ENCODE measurements around the gene PTPRN2.
"Not testable (repeated sequence)": the region's sequence is repeated elsewhere in the genome, so short reads cannot be mapped to it uniquely, and the experiment has no call there.

The PTPRN2 gene

DNA sequence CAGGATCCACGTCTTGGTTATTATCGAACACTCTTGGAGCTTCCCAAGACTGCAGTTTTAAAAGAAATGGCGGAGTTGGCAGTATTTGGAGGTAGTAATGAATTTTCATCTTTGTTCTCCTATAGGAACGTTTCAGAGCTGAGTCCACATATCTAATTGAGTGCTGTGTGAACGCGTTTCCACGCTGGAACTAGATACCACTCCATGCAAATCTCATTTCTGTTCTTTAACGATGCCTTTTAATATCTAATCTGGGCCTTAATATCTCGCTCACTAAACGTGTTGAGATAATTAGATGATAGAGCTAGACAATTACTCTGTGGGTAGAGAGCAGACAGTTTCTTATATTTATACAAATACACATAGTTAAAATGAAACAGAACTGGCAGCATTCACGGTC is 727.2 kb downstream of the PTPRN2 start:
- no peak for DNase-seq (ENCODE audit: low spot score)

DNA sequence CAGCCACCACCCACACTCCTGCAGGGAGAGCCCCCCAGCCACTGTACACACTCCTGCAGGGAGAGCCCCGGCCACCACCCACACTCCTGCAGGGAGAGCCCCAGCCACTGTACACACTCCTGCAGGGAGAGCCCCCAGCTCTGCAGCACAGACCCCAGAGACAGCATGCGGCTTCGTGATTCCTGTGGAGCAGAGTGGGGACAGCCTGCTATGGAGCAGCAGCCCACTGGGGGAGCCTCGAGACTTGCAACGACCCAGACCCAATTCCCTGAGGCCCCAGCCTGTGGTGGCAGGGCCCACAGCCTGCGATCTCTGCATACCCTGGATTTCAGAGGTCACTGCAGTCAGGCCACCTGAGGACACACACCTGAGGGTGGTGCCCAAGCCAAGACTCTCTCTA is 727.7 kb downstream of the PTPRN2 start:
- no peak for DNase-seq (ENCODE audit: low spot score)

DNA sequence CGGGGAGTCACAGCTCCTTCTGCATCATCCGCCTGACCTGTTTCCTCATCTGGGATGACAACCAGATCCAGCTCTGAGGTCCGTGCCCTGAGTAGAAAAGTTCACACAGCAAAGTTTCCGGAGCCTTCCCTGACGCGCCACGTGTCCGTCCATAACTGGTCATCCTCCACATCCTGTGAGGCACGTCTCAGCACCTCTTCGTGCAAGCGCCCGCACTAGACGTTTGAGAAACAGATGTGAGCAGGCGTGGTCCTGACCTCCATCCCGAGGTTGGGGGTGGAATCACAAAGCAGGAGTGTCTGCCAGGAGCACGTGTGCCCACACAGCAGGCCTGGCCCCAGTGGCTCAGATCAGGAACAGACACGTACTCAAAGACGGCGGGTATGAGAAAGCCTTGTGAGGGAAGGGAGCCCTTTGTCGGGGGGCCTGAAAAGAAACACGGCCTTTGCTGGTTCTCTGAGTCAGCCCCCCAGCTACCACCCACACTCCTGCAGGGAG is 730.0 kb downstream of the PTPRN2 start:
- DNase-seq (ENCODE audit: low spot score), result no peak

DNA sequence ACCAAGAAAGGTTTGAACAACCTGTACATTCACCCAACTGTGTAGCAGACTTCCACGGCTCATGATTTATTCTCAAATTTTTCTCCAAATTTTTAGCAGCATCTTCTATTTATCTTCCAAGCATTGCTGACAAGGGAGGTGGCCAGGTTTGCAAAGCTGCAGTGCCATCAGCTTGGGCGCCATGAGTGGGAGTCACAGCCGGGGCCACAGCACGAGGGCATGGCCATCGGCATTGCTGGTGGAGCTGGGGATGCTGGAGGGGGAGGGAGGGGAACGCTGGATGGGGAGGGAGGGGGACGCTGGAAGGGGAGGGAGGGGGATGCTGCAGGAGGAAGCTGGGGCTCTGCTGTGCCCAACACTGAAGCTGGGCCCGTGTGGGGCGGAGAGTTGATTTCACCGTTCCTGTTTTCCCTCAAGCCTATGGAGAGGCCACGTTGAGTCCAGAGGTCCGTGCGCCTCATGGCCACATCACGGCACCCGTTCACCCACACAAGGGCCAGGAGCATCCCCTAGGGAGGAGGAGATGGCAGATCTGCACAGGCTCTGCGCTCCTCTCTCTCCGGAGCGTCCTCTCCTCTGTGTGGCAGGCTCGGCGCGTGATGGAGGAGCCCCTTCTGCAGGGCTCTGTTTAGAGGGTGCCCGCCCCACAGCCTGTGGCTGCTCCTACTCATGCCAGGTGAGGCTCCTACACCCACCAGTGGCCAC is 730.6 kb downstream of the PTPRN2 start:
- no peak for DNase-seq (ENCODE audit: low spot score)

DNA sequence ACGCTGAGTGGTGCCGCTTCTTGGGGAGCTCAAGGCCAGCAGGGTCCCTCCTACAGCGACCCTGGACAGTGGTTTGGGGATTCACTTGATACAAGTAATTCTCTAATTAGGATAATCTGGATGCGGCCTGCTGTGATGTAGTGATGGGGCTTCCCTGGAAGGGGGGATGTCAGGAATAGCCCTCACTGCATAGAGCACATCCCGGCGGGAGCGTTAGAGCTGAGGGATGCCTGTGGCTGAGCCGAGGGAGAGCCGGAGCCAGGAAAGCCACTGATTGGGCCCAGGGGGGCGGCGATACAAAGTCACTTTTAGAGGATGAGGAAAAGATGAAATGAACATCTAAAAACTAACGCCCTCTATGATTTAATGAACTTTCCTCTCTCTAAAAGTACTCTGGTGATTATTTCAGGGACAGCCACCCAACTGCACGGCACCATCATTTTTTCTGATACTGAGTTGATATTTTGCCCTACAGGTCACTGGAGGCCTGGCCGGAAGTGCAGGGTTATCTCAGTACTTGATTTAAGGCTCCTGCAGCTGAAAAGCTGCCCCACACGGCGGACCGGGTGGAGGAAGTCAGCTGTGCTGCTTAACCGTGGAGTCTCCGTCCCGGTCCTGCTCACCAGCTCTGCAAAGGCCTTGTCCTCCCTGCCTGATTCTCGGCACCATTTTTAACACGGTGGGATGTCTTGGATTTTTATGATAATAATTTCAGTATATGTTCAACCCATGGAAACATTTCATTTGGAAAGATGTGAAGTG is 732.0 kb downstream of the PTPRN2 start:
- DNase-seq (ENCODE audit: low spot score), result no peak

DNA sequence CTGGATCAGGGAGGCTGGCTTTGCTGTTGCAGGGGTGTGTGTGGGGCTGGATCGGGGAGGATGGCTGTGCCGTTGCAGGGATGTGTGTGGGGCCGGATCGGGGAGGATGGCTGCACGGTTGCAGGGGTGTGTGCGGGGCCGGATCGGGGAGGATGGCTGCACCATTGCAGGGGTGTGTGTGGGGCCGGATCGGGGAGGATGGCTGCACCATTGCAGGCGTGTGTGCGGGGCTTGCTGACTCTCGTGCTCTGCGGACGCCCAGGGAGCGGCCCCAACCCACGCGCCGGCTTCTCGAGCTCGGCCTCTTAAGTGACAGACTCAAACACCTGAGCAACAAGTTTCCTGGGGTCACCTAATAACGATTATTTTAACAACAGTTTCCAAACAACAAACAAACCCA is 732.6 kb downstream of the PTPRN2 start:
- DNase-seq (ENCODE audit: low spot score), result no peak

DNA sequence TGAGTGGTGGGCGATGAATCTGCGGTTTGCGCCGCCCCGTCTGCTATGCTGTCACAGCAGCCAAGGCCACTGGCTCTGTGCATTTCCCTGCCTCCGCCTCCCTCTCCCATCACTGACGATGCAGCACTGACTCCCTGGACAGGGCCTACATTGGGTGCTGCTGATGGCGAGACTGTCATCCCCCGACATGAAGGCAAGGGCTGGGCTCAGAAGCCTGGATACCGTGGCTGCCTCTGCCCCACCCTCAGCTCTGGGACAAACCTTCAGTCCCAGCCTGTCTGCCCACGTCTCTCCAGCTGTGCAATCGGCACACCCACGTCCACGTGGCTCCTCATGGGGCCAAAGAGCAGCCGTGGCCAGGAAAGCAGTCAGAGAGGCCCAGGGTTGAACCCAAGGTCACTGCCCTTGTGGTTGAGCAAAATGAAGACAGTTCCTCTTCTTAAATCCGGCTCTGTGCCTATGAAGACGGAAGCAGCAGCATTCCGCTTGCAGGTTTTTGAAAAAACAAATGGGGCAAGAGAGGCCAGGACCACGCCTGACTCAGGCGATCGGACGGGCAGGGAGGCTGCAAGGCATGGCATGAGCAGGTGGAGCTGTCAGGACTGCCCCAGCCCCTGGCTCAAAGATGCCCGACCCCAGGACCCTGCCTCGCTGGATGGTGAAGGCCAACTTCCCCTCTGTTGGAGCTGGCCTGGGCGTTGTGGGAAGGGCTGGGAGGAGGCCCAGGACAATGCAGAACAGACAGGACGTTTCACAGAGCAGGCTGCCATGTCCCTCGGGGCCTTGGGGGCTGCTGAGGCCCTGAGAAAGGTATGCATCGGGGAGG is 733.3 kb downstream of the PTPRN2 start:
- no peak for DNase-seq (ENCODE audit: low spot score)

DNA sequence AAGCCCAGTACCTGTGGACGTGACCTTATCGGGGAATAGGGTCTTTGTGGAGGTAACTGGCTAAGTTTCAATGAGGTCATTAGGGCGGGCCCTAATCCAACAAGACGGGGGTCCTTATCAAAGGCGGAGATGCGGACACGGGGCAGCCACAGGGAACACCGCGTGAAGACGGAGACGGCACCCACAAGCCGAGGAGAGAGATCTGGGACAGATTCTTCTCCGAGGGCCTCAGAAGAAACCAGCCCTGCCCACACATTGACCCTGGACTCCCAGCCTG is 733.9 kb downstream of the PTPRN2 start:
- no peak for DNase-seq (ENCODE audit: low spot score)

DNA sequence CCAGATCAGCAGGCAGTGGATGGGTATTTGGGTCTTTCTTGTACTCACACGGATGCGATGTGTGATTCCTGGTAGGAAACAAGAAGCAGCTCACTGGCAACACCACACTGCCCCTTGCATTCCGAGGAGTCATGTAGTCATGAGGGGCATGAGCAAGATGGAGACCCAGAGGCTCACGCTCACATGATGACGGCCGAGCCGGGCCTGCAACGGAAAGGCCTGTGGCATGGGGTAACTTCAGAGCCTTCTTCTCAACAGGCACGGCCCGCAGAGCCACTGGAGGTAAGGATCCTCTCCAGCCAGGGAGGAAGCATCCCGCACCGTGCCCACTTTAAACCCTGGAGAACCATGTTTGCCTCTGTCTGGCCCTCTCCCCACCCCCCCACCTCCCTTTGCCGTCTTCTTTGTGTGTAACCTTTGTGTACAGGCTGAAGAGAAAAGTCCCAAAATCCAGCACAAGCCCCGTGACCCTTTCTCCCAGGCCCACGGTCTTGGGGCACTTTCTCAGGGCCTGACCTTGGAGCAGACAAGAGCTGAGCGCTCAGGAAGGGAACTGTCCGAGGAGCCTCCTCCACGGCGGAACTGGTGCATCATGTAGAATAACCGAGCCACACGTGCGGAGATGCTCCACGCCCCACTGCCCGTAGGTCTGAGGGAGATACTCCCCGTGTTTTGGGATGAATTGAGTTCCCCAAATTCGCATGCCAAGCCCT is 734.4 kb downstream of the PTPRN2 start:
- DNase-seq (ENCODE audit: low spot score), result no peak

DNA sequence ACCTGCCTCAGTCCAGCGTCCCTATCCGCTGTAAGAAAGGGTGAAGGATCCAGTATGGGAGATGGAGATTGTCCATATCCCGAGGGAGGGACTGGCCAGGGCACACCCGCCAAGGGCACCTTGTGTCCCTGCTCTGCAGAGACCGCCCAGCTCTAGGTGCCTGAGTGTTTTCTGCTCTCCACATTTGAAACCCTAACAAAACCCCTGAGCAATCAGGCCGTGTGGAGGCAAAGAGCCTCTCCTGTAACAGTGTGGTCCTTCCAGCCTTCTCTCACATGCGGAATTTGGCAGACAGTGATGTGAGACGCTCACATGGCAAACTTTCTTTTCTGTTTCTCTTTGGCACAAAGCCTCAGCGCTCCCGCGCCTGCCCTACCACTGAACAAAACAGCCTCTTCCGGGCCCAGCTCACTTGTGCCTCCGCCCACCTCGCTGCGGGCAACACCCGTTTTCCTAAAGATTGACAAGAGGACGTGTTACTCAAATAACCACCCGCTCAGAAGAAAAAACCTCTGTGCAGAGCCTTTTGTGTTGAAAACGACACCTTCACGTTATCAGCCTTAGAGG is 736.0 kb downstream of the PTPRN2 start:
- no peak for DNase-seq (ENCODE audit: low spot score)

DNA sequence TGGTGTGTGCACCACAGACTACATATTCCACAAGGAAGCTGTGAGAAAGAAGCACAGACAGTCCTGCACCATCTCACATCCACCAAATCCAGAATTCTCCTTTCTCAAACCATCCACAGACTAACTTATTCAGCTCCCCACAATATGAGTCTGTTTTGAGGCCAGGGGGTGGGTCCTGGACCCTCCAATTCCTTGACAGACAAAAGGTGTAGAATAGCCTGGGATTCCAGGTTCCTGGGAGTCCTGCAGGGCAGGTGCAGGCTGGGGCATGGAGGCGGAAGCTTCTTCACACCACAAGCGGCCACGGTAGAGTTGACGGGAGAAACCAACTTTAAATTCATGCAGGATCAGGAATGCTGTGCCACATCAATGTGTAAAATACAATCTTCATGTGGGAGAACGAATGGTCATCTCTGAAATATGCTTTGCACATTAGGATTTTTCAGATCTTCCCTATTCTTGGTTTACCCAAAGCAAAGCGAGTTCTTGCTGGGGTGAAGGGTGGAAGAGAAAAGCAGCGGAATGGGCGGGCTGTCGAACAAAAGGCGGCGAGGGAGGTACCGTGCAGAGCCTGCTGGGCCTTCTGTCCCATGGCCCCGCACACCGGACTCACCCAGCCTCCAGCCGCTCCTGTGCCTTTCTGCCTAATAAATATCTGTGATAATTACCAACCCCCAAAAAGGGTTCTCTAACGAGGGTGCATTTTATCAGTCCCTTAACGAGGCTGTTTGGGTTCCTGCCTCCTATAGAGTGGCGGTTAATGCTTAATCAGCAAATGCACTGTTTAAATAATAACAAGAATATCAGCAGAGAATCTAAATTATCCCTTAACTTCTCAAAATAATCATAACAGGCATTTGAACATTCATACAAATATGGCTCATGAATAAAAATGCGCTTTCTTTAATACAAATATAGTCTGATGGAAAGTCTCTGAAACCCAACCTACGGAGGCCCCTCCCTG is 736.9 kb downstream of the PTPRN2 start:
- DNase-seq (ENCODE audit: low spot score), result no peak

DNA sequence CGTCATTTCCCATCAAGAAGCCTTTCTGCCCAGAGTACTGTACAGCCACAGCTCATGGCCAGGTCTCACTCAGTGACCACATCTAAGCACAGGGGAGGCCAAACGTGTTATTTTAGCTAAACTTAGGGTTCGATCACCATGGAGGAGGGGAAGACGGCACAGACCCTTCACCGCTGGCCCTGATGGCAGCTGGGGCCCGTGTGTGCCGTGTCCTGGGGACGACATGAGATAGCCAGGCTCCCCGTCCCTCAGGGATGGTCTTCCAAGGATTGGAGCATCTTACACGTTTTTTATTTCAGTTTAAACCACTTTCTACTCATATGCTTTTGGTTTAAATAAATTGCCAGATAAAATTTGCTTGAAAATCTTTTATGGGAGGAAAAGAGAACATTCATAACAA is 737.9 kb downstream of the PTPRN2 start:
- no peak for DNase-seq (ENCODE audit: low spot score)

DNA sequence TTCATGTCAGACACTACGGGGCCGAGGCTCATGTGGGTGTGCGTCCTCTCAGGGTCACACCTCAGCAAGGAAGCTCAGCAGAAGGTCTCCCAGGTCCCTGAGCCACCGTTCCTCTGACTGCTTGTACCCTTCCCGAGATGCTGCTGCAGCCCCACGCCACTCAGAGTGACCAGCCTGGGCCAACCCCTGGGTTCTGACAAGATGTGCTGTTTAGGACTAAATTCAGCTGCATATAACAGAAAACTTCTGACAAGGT is 738.4 kb downstream of the PTPRN2 start:
- DNase-seq (ENCODE audit: low spot score), result no peak

DNA sequence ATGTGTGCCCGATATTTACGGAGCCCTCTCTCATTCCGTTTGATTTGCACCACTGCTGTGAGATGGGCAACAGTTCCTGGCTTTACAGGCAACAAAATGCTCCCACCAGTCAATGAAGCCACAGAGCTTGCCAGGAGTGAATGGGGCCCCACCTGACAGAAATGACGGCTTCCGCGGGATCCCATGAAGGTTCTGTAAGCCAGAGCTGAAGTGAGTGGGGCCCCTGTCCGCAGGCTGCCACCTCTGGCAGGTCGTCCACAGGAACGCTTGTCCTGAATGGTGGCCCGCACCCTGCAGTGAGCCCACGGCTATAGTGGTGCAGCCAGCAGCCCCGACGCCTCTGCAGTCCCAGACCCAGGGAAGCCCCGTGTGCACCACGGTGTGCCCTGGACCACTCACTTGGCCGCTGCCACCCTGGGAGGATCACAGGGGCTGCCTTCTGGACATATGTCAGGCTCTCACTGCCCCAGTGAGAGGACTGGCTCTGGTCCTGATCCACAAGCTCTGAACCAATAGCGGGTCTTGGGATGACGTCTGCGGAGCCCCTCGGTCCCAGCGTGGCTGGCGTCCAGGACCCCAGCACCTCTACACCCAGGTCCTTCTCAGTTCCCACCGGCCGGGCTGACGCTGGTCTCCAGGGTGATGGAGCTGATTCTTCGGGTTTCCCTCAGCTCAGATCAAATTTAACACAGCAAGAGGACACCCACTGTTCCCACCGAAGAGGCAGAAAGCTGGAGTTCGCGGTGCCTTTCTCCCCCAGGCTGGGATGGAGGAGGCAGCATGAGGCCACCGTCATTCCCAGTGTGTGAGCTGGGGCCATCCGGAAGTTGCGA is 738.9 kb downstream of the PTPRN2 start:
- no peak for DNase-seq (ENCODE audit: low spot score)

DNA sequence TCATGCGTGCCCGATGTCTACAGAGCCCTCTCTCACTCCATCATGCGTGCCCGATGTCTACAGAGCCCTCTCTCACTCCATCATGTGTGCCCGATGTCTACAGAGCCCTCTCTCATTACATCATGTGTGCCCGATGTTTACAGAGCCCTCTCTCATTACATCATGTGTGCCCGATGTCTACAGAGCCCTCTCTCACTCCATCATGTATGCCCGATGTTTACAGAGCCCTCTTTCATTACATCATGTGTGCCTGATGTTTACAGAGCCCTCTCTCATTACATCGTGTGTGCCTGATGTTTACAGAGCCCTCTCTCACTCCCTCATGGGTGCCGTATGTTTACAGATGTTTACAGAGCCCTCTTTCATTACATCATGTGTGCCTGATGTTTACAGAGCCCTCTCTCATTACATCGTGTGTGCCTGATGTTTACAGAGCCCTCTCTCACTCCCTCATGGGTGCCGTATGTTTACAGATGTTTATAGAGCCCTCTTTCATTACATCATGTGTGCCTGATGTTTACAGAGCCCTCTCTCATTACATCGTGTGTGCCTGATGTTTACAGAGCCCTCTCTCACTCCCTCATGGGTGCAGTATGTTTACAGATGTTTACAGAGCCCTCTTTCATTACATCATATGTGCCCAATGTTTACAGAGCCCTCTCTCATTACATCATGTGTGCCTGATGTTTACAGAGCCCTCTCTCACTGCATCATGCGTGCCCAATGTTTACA is 739.7 kb downstream of the PTPRN2 start:
- not testable (repeated sequence) for DNase-seq (ENCODE audit: low spot score)

DNA sequence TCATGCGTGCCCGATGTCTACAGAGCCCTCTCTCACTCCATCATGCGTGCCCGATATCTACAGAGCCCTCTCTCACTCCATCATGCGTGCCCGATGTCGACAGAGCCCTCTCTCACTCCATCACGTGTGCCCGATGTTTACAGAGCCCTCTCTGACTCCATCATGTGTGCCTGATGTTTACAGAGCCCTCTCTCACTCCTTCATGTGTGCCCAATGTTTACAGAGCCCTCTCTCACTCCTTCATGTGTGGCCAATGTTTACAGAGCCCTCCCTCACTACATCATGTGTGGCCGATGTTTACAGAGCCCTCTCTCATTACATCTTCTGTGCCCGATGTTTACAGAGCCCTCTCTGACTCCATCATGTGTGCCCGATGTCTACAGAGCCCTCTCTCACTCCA is 740.9 kb downstream of the PTPRN2 start:
- DNase-seq (ENCODE audit: low spot score), result not testable (repeated sequence)

DNA sequence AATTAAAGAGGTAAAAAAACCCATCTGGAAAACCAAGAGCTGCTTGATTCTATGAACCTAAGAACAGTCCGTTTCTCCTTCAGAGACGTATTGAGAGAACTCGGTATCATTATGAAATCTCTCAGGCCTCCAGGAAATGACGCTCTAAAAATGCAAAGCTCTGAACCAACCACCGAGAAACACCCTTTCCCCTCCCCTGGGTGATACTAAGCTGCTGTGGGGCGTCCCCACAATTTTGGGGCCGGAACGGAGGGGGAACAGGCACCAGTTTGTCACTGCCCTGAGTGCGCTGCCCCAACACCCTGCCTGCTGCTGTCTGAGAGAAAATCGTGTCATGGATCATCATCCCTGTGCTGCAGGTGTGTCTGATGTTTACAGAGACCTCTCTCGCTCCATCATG is 741.4 kb downstream of the PTPRN2 start:
- DNase-seq (ENCODE audit: low spot score), result no peak

DNA sequence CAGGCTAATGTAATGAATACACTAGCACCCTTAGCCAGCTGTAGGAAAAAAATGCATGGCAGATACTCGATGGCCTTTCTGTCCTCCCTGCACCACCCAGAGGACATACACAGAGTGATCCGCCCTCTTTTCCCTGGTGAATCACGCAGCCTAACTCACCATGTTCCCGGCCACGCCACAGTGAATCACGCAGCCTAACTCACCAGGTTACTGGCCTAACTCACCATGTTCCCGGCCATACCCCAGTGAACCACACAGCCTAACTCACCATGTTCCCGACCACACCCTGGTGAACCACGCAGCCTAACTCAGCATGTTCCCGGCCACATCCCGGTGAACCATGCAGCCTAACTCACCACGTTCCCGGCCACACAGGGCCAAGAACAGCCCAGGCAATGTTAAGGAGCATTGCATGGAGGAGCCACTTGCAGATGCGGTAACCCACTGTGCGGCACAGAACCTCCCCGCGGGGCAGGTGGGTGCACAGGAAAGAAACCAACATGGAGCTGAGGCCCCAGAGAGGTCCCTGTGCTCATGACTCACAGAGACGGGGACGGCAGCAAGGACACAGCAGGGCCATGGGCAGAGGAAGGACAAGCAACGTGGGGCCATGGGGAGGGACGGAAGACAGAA is 742.3 kb downstream of the PTPRN2 start:
- DNase-seq (ENCODE audit: low spot score), result no peak

DNA sequence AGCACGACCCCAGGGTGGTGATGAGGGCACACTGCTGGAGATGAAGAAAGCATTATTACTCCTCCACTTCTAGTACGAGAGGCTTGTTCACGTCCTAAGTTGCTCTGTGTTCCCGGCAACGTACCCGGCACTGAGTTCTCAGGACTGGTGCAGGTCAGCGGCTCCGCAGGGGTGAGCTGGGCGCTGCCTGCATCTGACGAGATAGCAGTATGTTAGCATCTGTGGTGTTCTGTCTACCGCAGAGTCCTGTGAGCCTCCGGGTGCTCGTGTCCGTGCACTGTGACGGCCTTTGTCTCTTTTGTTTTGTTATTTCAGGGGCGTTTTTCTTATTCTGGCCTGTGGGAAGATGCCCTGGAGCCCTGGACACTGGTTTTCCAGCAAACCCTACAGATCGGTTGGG is 743.0 kb downstream of the PTPRN2 start:
- DNase-seq (ENCODE audit: low spot score), result no peak
